GM12892 (cell line): ENCODE data around the gene DSCAML1.

Experiments used
- DNase-seq: peaks from one replicate; pipeline ENCODE4 v3.0.0; 2011; ENCODE audit not compliant: insufficient read length
- FAIRE-seq: peaks from 2 replicates; lab custom pipeline; 2011; peaks lifted over from hg19 to GRCh38; lab: Jason Lieb, UNC
- POLR2A ChIP-seq: IDR thresholded peaks from 2 replicates; pipeline ENCODE4 v1.6.1; 2011; ENCODE audit warnings: low read depth, low read length, control low read depth
- POLR2AphosphoS5 ChIP-seq: IDR thresholded peaks from 2 replicates; pipeline ENCODE4 v1.6.1; 2011; ENCODE audit warnings: low read depth, low read length, control low read depth
- TAF1 ChIP-seq: IDR thresholded peaks from 2 replicates; pipeline ENCODE4 v1.6.1; 2011; ENCODE audit warnings: low read depth, mild to moderate bottlenecking, control low read depth, low read length, borderline replicate concordance

Gene DSCAML1

DNA sequence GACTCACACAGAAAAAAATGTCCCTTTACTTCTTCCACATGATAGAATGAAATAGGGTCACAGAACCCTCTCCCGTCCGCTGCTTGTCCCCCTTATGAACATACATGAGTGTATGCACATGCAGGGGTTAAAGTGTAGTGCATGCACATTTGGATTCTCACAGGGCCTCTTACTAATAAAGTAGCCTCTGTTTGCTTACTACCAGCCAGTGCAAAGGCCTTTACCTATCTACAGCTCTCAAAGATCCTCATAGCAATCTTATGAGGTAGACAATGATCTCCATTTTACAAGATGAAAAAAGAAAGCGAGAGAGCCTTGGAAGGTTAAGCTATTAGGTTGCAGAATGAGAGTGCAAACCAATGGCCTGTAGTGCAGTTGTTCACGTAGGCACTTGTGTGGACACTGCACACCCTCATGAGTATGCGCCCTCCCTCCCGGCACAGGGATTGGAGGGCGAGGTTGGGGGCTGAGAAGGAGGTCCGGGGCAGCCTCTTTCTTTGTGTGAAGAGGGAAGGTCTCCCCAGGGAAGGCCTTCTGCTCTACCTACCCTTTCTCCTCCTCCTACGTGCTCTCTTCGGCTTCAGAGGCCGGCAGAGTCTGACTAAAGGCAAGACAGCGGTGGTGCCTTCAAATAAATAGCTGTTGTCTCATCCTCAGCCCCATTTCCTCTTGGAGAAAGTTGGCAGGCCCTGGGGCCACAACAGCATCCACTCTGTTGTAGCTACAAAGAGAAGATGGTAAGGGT lies 378.1 kb downstream of the DSCAML1 start:
- DNase-seq = no peak
- TF ChIP-seq POLR2AphosphoS5 (no peak), POLR2A (no peak), TAF1 (no peak)
- no peak for FAIRE-seq

DNA sequence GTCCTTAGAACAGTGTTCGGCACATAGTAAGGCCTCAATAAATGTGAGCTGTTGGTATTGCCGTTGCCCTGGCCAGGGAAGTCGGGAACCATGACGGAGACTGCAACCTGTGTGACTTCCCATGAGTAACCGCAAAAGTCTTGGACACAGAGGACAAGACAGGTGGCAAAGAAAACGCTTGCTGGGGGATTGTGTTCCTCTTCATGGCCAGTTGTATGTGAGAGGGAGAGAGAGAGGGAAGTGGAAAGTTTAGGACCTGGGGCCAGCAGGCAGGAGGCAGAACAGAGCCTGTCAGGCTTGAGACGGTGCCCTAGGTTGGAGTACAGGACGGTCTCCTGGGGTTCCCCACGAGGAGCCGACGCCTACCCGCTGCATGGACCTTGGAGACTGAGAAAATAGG lies 379.2 kb downstream of the DSCAML1 start:
- TF ChIP-seq POLR2A (no peak), TAF1 (no peak), POLR2AphosphoS5 (no peak)
- DNase-seq = no peak
- no peak for FAIRE-seq

DNA sequence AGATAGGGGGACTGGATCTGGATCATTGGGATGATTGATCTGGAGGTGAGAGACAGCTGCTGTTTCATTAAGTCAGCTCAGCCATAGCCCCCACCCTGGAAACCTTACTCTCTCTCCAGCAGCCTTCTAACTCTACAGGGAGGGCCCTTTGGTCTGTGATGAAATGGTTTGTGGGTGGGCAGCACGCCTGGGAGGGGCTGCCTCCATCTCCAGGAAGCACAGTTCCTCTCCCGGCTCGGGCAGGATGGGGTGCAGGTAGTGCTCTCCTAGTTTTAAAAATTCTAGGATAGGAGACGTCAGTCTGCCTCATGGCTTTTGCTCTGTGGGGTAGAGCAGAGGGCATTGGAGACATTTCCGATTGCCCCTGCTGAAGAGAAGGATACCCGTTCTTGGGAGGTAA lies 379.7 kb downstream of the DSCAML1 start:
- TF ChIP-seq POLR2AphosphoS5 = no peak
- no peak for TF ChIP-seq TAF1
- TF ChIP-seq POLR2A = no peak
- FAIRE-seq = peak; percentile 14
- DNase-seq = no peak

DNA sequence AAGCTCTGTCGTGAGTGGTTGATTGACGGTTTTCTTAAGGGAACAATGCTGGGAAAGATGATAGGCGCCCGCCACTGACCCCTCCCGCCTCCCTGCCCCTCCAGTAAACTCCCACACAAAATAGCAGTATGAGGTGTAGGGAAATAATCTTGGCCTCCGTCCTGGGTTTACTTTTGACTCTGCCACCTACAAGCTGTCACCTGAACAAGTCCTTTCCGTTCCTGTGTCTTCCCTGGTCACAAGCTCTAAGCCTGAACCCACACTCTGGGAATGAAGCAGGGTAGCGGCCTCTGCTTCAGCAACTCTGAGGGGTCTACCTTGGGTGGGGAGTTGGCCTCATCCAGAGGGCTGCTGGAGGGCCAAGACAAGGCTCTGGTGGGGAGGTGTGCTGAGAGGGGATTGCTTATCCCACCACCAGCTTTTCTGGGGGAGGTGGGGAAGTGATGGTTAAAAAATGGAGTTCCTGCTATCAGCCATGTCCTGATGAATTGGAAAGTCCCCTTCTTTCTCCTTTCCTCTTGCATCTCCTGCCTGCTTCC lies 381.6 kb downstream of the DSCAML1 start:
- peak; percentile 82 for FAIRE-seq

DNA sequence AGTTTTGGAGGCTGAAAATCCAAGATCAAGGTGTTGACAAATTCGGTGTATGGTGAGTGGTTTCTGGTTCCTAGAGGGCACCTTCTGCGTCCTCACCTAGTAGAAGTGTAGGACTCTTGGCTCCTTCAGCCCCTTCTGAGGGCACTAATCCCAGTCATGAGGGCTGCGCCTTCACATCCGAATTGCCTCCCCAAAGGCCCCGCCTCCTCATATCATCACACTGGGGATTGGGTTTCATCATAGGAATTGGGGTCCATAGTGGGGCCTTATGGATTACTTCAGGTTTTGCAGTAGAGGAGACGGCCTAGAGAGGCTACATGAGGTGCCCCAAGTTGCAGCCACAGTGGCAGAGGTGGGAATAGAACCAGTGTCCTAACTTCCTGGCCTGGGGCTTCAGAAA lies 382.3 kb downstream of the DSCAML1 start:
- DNase-seq = no peak
- peak; percentile 36 for FAIRE-seq
- TF ChIP-seq TAF1 (no peak), POLR2A (no peak), POLR2AphosphoS5 (no peak)

More for the DNA sequence above, 381.6 kb downstream of the DSCAML1 start:
- no peak for DNase-seq
- TF ChIP-seq POLR2AphosphoS5 (no peak), TAF1 (no peak), POLR2A (no peak)

DNA sequence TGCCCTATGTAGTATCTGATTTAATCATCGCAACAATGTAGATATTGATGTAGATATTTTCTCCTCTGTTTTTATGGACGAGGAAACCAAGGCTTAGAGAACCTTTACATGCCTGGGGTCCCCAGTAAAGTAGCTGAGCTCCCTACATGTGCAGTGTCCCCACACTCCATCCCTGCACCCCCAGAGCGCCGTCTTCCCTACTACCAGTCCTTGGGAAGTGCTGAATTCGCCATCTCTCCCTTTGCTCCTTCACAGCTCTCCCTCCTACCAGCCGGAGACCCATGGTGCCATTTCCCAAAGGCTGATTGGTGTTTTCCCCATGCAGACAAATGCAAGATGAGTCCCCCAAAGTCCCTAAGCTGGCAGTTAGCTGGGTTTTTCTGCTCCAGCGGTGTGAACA lies 383.4 kb downstream of the DSCAML1 start:
- TF ChIP-seq POLR2AphosphoS5 (no peak), TAF1 (no peak), POLR2A (no peak)
- no peak for FAIRE-seq
- no peak for DNase-seq

DNA sequence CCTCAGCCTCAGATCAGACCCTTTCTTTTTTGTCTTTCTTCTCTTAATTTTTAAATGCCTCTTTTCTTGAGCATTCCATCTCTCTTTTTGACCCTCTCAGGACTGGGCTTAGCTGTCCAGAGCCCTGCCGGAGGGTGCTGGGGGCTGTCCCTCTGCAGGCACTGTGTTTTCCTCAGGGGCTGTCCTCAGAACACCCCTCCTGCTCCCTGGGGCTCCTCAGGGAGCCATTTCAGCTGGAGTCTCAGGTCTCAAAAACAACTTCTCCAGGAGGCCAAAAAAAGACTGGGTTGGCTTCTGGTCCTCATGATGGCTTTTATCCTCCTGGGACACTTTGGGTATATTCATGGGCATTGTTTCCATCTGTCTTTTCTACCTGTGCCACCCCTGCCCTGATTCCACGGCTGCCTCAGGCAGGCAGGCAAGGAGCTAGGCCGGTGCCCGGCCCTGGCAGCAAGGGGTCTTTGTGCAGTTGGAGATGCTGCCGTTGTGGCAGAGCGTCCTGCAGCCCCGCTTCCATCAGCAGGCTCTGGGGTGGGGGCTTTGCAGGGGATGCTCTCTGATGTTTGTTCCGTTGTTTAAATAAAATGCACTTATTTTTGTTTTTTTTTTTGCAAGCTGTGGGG lies 384.3 kb downstream of the DSCAML1 start:
- FAIRE-seq (no peak), DNase-seq (no peak)
- no peak for TF ChIP-seq POLR2A
- TF ChIP-seq TAF1 = no peak
- no peak for TF ChIP-seq POLR2AphosphoS5

DNA sequence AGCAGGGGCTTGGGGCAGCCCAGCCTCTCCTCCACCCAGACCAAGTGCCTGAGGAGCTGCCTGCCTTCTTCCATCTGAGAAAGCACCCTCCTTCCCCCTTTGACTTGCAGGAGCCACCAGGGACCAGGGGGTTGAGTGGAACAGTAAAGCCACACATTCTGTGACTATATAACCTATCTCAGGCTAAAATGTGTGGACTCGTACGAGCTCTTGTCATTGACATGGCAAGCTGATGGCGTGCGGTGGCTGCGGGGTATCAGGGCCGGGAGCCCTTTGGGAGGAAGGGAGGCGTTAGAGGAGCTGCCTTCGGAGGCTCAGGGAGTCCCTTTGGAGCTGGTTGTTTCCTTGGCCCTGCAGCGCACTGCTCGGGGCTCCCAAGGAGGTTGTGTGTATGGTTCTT lies 384.8 kb downstream of the DSCAML1 start:
- DNase-seq (no peak), FAIRE-seq (no peak)

DNA sequence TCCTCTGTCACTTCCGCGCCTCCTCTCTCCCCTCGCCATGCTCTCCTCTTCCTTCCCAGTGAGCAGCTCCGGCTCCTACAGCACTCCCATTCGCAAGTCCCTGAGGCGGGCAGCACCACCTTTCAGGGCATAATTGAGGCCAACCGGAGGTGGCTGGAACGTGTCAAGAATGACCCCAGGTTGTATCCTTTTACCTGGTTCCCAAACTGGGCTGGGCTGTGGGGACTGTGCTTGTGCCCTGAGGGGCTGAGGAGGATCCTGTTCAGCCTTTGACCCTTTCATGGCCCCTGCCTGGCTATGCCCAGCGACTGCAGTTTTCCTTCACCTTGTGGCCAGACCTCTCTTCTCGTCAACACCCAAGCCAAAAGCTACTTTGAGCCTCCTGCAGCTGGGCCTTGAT lies 385.3 kb downstream of the DSCAML1 start:
- TF ChIP-seq POLR2A (no peak), TAF1 (no peak), POLR2AphosphoS5 (no peak)
- no peak for FAIRE-seq

More for the DNA sequence above, 384.8 kb downstream of the DSCAML1 start:
- TF ChIP-seq TAF1 = no peak
- TF ChIP-seq POLR2AphosphoS5 = no peak
- no peak for TF ChIP-seq POLR2A

DNA sequence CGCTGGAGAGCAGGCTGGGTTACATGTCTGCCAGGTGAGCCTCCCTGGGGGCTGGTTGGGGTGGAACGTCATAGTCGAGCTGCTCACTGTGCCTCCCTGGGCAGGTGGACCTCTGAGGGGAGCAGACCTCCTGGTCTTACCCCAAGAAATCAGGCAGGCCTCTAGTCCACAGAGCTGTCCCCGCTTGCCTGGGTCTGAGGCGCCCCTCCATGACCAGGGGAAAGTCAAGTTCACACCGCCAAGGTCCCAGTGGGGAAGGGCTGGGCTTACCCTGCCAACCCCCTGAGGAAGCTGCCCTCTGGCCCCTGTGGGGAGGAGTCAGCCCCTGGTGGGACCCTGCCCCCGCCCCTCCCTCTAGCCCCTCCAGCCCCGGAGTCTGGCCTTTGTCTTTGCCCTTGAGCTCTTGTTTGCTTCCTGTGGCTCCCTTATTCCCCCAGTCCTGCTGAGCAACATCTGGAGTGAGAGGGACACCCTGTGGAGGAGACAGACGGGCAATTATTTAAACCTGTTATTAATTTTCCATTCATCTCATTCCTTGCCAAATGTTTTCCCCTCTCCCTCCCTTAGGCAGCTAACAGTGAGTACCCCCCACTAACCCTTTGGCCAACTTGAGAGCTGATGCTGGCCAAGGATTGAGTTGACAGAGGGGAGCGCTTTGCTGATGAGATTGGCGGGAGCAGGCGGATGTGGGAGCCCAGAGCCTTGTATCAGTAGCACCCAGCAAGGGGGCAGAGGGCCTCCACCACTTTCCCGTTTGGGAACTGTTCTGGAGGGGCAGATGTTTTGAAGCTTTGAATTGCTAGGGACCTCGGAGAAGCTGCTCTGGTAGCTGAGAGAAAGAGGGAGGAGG lies 385.9 kb downstream of the DSCAML1 start:
- FAIRE-seq (no peak), DNase-seq (no peak)
- TF ChIP-seq TAF1 (no peak), POLR2AphosphoS5 (no peak), POLR2A (no peak)

More for the DNA sequence above, 385.3 kb downstream of the DSCAML1 start:
- no peak for DNase-seq

DNA sequence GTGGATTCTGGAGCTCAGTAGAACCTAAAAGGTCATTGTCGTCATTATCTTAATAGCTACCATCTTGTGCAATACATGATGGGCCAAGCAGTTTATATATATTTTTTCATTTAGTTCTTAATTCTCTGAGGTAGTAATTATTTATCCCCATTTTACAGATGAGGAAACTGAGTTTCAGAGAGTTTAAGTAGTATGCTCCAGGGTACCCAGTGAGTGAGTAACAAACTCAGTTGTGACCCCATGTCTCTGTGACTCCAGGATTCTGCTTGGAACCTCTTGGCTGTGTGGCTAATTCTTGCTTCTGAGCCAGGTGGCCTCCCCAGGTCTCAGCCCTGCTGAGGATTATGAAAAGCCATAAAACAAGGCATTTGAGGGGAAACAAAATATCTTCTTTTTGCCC lies 386.8 kb downstream of the DSCAML1 start:
- TF ChIP-seq POLR2A = no peak
- TF ChIP-seq TAF1 = no peak
- no peak for TF ChIP-seq POLR2AphosphoS5
- DNase-seq (no peak), FAIRE-seq (no peak)
